Stimulated activated CD8-positive, alpha-beta memory T cell treated with anti-CD3 and anti-CD28 coated beads, Interleukin-7, amount 100 ng/mL, for 48 hours (primary cell): ENCODE results near the gene MERTK.
A peak's percentile ranks its signal among the peaks of the same experiment; 100 is the strongest.
"Not testable (repeated sequence)": the region's sequence is repeated elsewhere in the genome, so short reads cannot be mapped to it uniquely, and the experiment has no call there.

ENCODE experiments used
- DNase-seq, 2 donors: peaks; one replicate each; pipeline ENCODE4 v3.0.0-alpha.2; 2020; ENCODE audit warnings: low read depth in 1 of 2; ENCODE audit errors: extremely low read depth in 1 of 2

MERTK gene

DNA sequence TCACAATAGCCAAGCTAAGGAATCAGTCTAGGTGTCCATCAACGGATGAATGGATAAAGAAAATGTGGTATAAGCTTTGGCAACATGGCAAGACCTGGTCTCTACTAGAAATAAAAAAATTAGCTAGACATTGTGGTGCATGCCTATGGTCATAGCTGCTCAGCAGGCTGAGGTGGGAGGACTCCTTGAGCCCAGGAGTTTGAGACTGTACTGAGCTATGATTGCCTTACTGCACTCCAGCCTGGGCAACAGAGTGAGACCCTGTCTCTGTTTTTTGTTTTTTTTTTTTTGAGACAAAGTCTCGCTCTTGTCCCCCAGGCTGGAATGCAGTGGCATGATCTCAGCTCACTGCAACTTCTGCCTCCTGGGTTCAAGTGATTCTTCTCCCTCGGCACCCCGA lies 11.6 kb downstream of the MERTK start:
- DNase-seq = not testable (repeated sequence)

DNA sequence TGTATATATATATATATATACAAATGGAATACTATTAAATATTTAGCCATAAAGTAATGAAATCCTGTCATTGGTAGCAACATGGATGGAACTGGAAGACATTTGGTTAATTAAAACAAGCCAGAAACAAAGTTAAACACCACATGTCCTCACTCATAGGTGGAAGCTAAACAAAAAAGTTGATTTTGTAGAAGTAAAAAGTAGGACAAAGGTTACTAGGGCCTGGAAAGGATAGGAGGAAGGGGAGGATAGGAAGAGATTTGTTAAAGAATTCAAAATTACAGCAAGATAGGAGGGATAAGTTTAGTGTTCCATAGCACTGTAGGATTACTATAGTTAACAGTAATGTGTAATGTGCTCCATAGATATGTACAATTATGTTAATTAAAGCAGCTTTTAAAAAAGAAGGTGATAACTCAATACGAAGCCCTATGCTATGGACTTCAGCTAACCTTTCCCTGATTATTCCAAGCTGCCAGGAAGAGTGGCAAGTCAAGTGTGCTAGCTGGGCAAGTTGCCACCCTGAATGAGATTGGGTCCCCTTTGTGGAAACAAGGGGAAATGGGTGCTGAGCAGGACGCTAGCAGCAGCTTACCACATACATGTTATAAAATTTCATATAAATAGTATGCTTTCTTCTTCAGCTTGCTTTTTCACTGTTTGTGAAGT lies 12.3 kb downstream of the MERTK start:
- DNase-seq = no peak

DNA sequence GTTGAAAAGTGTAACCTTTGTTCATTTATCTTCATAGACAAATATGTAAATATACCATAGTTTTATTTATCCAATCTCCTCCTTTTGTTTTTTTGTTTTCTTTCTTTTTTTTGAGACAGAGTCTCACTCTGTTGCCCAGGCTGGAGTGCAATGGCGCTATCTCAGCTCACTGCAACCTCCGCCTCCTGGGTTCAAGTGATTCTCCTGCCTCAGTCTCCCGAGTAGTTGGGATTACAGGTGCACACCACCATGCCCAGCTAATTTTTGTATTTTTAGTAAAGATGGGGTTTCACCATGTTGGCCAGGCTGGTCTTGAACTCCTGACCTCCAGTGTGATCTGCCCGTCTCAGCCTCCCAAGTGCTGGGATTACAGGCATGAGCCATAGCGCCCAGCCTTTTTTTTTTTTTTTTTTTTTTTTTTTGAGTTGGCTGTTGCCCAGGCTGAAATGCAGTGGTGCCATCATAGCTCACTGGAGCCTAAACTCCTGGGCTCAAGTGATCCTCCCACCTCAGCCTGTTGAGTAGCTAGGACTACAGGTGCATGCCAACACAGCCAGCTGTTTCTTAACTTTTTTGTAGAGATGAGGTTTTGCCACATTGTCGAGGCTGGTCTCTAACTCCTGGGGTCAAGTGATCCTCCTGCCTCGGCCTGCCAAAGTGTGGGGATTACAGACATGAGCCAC lies 13.0 kb downstream of the MERTK start:
- not testable (repeated sequence) for DNase-seq

DNA sequence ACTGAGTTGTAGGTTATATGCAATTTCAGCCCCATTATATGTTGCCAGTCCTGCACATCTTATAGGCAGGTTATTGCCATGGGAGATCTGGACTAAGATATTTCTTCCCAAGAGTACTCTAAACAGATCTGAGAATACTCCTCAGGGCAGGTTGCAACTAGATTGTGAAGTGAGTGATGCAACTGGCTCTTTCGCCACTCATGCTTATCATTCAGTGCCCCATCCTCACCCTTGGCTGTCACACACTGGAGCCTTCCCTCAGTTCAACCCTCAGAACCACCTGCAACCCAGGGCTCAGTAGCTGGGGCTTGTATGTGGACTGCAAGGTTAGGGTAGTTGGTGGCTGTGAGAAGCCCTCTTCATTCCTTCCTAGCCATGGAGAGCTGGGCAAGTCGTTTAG lies 14.1 kb downstream of the MERTK start:
- DNase-seq = no peak

DNA sequence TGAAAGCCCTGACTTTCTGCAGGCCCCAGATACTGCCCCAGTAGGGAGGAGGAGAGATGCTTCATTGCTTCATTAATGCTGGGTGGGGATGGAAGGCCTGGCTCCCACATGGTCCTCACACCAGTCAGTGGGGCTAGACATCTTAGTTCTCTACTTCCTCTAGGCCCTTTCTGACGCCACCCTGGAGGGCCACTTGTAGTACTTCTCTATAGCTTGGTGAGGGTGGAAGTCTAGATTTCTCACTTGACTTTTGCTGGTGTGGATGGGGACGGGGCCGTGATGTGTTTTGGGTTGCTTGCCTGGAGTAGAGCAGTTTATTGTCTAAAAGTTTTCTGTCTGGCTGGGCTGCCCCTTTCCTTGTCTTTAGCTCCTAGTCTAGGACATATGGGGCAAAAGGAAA lies 18.7 kb downstream of the MERTK start:
- no peak for DNase-seq

DNA sequence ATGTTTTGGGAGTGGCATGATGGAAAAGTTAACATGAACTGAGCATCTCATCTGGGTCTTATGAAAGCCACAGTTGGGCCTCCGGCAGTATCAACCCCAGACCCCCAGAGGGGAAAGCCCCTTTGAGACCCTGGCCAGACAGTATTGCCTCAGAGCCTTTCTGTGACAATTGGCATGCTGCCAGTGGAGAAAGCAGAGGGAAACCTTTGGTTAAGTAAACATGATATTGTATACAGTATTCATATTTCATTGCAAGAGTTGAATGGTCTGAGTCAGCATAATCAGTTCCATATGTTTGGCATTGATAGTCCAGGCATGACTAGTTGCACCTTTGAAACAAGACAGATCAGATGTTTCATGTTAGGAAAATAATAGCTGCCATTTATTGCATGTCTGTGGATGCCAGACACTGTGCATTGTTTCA lies 20.0 kb downstream of the MERTK start:
- no peak for DNase-seq

DNA sequence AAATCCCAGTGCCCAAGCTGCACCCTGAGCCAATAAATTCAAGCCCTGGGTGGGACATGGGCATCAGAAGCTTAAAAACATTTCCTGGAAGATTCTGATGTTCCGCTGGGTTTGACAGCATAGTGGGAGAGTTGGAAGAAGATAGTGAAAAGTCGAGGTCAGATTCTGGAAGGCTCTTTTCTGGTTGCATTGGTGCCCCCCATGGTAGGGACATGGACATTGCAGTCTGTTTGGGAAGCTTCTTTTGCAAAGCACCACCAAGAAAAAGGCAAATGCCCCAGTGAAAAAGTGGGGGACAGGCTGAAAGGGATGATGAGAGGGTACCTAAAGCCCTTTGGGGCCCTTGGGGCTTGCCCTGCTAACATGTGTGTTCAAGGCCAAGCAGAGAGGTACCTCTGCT lies 21.0 kb downstream of the MERTK start:
- no peak for DNase-seq

DNA sequence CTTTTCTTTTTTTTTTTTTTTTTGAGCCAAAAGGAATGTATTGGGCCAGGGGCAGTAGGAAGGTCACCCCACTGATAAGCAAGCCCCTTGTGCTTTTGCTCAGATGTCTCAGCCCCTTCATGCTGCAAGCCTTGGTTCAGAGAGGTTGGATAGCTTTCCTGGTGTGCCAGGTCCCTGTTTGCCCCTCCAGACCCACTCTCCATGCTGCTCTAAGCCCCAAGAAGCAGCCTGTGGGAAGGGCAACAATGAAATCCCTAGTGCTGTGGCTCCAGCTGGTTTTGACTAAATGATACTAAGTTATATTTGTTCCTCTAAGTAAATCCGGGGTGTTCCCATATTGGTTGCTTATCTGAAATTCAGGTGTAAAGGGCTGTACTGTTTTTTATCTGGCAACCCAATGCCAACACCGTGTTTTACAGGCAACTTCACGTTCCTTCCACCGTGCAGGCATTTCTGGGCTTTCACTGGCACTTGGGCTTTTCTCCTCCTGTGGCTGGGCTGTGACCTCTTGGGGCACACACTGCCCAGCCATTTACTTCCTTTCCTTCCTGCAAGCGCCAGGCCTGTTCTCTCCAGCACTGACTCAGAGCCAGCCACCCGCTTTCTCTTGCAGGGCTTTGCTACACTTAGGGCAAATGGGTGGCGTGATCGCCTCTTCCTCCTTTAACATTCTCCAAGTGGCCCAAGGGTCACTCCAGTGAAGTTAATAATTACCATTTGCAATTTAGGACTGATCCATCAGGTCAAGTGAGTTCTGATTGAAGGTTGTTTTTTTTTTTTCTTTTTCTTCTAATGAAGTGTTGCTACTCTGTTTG lies 21.6 kb downstream of the MERTK start:
- DNase-seq = no peak

DNA sequence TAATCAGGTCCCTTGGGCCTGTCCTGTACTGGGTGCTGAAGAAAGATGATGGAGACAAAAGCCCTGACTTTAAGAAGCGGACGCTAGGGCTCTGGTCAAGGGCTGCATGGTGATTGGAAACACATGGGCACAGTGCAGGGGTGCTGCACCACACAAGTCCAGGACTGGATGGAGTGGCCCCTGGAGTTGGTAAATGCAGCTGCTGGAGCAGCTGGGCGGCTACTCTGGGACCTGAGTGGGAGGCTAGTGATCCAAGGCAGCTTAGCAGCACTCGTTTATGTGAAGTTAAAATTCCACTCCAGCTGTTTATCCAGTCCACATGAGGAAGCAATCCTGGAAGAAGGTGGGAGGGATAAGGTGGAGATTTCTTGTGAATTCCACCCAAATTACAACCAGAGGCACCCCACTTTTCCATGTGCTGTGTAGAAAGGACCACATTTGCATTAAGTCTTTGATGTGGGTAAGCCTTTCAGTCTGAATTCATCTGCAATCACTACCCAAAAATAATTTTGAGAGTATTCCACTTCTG lies 24.9 kb downstream of the MERTK start:
- DNase-seq = no peak

DNA sequence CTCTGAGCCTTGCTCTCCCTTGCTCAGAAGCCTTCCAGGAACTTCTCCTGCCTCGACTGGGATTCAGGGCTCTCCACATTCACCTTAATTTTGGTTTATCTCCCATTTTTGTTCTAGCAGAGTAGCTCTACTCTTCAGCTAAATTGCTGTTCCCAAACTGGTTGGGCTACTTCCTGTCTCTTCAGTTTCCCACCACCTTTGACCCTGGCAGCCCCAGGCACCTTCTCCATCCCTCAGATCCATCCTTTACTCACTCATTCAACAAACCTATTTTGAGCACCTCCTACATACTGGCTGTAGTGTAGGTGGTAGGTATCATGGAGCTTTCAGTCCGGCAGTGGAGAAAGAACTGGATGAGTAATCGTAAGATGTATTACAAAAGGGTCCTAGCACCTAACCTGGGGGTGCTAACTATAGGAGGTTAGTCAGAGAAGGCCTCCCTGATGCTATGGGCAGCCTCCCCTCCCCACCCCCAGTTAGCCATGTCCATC lies 26.3 kb downstream of the MERTK start:
- DNase-seq = no peak

DNA sequence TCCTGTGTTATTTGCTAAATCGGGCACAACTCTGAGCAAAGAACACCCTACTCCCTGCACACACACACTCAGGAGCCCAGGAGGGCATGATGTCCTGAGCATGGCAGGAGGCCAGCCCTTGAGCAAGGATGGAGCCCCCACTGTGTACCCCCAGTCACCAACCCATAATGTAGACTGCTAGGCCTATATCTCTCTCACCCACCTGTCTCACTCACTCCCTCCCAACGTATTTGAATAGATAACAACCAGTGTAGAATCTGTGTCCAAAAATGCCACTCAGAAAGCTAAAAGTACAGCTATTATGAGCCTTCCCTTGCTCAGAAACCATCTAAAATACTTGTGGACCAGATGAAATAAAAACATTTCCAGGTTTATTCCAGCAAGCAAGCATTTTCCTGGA lies 29.3 kb downstream of the MERTK start:
- DNase-seq = no peak

DNA sequence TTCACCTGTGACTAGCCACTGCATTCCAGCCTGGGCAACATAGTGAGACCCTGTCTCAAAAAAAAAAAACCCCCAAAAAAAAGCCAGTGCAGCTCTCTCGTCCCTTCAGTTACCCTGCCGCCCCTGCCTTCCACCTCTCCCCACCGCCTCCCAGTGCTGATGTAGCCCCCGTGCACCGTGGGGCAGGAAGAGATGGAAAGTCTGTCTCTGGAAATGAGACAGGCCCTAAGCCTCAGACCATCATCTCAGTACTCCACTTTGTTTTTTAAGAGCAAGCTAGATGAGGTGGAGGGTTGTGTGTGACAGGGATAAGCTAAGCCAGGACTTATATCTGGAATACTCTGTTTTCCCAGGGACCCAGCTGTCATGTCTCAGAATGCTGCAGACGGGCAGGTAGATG lies 32.0 kb downstream of the MERTK start:
- DNase-seq = no peak

DNA sequence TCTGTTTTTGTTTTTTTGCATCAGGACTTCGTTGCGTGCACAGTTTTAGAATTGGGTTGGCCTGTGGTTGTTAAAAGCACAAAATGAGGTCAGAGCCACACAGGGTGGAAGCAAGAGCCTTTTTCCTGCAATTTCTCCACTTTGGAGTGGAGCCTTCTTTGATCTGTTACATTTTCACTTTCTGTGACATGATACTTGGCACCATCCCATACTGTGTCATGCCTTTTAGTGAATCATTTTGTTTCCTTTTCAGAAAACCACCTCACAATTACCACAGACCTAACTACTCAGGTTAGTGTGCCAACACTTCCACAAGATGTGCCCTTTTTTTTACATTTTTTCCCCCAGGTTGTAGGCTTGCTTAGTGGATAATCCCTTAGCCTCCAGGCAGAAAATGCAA lies 32.5 kb downstream of the MERTK start:
- peak in 1 of 2 donors; percentile 8 for DNase-seq

DNA sequence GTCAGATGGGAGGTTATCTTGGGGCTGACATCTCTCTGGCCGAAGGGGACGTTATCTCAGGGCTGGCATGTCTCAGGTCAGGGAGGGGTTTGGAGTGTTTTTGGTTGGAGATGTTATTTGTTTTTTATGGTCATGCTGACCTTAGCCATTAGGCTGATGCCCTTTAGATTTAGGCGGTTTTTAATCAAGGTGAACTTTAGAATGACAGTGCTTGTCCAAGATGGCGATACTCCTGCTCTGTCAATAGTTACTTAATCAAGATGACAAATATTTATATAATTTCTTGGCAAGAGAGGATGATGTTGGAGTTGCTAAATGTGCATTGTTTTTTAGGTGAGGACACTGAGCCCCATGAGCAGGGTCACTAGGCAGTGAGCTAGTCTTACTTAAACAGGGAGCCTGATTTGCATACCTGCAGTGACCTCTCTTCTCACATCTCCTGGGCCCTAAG lies 34.5 kb downstream of the MERTK start:
- DNase-seq = no peak

DNA sequence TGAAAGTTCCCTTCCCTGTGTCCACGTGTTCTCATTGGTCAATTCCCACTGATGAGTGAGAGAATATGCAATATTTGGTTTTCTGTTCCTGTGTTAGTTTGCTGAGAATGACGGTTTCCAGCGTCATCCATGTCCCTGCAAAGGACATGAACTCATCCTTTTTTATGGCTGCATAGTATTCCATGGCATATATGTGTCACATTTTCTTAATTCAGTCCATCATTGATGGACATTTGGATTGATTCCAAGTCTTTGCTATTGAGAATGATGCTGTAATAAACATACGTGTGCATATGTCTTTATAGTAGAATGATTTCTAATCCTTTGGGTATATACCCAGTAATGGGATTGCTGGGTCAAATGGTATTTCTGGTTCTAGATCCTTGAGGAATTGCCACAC lies 35.5 kb downstream of the MERTK start:
- DNase-seq = not testable (repeated sequence)

DNA sequence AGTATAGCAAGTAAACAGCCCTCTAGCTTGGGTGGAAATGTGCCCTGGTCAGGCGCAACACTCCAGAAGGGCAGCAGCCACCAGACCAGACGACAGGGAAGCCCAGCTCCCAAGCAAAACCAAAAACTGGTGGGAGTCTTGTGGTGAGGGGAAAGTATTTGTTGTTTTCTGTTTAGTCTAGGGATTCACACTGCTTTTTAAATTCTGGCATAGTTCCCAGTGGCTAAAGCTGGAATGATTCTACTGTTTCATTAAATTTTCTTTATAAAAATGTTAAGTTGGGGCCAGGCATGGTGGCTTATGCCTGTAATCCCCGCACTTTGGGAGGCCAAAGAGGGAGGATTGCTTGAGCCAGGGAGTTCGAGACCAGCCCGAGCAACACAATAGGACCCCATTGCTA lies 38.5 kb downstream of the MERTK start:
- DNase-seq = no peak

DNA sequence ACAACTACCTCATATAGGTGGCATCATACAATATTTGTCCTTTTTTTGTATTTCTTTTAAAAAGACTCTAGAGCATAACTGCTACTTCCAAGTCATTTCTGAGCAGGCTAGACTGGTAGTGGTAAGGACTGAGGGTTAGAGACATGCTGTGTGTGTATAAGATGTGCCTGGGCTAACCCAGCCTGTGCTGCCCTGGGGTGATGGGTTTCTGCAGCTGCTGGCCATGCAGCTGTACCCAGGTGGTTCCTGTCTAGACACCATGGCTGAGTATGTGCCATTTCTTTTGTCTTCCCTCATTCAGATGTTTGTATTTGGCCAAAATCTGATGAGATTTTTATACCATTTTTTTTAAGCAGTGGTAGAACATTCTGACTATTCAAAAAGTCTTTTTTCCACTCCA lies 40.0 kb downstream of the MERTK start:
- DNase-seq = no peak

DNA sequence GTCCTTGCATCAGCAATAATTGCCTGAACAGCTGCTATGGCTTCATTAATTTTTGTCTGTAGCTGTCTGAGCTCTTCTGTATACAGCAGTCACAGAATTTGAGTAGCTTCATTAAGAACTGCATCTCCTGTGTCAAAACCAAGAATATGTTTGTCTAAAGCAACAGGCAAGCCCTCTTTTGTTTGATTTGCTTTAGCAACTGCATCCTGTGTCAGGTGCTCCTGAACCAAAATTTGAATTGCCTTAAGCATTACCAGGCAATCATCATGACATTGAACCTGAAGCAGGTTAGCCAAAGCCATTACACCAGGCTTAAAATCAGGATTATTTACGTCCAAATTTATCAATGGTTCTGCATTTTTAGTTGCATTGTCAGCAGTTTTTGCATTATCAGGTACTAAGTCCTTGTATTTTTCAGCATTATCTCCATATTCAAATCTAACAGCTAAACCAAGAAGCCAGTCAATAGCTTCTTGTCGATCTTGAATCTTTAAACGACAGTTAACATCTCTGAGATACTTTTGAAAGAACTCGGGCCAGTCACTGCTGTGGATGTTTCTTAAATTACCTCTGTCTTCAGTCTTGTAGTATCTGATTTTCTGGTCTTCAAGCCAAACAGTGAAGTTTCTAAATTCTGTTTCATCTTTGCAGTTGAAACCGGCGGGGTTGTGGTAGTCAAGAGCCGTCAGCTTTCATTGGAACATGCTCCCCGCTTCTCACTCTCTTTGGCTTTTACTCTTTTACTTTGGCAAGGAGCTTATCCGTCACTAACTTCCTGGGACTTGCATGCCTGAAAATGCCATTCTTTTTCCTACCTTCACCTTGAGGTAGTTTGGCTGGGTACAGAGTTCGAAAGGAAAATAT lies 42.2 kb downstream of the MERTK start:
- no peak for DNase-seq

DNA sequence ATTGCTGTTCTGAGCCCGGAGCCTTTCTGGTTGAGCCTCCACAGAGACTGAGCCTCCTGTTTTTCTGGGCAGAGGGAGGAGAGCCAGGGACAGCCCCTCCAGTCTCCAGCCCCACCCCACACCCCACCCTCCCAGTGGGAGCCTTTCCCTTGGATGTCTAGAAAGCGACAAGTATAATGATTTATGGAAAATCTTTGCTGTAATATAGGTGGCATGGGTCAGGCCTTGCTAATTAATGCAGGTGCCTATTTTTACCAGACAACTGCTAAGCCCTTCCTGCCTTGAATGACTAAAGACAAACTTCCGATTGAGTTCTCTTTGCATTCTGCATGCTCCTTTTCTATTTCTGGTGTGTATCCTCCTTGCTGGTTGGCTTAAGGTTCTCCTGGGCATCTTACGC lies 43.1 kb downstream of the MERTK start:
- no peak for DNase-seq

DNA sequence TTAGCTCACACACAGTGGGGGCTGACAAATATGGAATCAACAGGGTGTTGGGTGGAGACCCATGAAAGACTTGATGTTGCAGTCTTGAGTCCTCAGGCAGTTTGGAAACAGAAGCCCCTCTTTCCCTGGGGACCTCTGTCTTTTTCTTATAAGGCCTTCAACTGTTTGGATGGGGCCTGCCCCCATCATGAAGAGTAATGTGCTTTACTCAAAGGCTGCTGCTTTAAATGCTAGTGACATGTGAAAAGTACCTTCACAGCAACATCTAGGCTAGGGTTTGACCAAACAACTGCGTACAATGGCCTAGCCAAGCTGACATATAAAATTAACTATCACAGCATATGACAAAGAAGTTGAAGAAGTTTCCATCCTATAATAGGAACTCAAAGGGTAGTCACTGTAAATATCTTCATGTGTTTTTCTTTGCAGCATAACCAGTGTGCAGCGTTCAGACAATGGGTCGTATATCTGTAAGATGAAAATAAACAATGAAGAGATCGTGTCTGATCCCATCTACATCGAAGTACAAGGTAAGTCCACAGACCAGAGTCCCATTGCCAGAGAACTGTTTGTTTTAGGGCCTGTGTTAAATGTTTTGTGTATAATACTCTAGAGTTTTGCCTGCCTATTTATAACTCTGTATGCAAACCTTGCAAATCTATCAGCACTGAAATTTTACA lies 46.3 kb downstream of the MERTK start:
- no peak for DNase-seq
